ENCODE measurements around the gene DDN. TPM values are rescaled to one million over a fixed set of nuclear protein-coding genes. Genes with fewer than 3 reads are reported as not detected.

DDN gene
- total RNA-seq, 1 donor from 2014 or later, result 0.12 TPM

DNA sequence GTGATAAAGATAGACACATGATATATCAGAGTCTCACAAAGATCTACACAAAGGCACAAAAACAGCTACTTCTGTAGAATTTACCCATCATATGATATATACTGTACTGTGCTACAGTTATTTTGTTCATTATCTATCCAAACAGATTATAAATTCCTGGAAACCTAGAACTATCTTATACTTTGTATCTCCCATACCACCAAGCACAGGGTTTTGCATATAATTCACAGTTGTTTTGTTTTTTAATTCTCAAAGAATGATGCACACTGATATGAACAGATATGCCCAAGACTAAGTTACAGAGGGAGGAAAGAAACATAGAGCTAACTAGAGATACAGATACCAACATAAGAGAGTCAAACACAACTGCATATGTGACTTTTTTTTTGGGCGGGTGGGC, 16.0 kb upstream of the DDN start:
- no peak for DNase-seq (ENCODE audit: extremely low read depth, low read depth, low spot score)

GRCh38 chr12:49014547-49014946, 15.4 kb upstream of the DDN start:
- DNase-seq (ENCODE audit: extremely low read depth, low read depth, low spot score), result no peak

GRCh38 chr12:49013428-49013827, 14.3 kb upstream of the DDN start:
- DNase-seq (ENCODE audit: extremely low read depth, low read depth, low spot score), result no peak

DNA sequence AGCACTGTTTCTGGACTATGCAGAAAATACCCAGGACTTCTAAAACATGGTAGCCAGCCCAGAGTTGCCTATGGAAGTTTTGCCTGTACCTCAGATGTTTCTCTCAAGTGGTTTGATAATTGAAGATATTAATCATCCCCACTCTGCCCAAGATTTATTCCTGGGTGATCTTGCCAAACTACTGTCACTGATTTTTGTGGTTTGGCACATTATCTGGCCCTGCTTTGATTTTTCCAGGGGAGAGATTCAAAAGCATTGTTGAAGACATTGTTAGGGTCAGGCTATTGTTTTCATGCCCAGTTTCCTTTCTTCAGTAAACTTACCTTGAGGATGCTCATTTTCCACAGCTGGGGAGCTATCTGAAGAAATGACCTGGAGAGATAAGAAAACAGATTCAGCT, 13.6 kb upstream of the DDN start:
- DNase-seq (ENCODE audit: extremely low read depth, low read depth, low spot score), result no peak

- DNase-seq (ENCODE audit: extremely low read depth, low read depth, low spot score), result no peak
Observed at GRCh38 chr12:49010092-49010668, 11.0 kb upstream of the DDN start.

DNA sequence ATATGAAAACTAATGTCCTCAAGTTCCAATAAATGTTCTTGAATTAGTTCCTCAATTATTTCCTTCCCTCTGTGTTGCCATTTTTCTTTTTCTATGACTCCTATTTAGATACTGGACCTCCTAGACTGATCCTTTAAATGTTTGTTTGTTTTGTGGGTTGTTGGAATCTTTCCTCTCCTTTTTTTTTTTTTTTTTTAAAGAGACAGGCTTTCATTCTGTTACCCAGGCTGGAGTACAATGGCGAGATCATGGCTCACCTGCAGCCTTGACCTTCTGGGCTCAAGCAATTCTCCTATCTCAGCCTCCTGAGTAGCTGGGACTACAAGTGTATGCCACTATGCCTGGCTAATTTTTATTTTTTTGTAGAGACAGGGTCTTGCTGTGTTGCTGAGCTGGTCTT, 9.8 kb upstream of the DDN start:
- no peak for DNase-seq (ENCODE audit: extremely low read depth, low read depth, low spot score)

- DNase-seq (ENCODE audit: extremely low read depth, low read depth, low spot score), result no peak
Observed at GRCh38 chr12:49000346-49000745, 1.2 kb upstream of the DDN start.

- no peak for DNase-seq (ENCODE audit: extremely low read depth, low read depth, low spot score)
Observed at GRCh38 chr12:48998497-48999353, 450 bp downstream of the DDN start.

DNA sequence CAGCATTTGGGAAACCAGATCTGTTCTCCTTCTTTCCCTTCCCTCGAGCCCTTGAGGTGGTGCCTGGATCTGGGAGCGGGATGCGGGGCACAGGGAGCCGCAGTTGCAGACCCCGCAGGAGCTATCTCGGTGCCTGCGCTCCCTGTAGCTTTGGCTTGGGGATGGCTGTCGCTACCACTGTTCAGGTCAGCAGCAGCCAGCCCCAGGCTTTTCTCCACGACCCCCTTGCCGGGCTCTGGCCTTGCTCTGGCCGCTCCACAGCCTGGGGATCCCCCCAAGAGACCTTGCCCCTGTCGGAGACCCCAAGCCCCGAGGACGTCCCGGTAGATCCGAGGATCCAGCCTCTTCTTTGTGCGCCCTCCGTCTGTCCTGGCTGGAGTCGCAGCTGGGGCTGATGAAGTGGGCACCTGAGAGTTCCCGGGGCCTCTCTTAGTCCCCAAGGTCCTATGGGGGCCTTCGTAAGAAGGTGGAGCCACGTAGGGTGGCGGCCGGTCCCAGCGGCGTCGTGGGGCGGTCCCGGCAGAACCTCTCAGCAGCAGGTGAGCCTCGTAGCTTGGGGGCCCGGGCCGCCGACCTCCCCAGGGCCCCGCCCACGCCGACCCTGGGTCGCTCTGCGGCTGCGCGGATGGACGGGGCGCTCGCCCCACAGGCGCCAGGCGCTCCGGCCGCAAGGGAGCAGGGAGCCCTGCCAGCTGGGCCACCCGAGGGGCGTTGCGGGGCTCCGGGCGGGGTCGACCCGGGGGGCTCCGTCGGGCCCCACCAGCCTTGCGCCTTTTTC, 1.3 kb downstream of the DDN start:
- no peak for DNase-seq (ENCODE audit: extremely low read depth, low read depth, low spot score)

DNA sequence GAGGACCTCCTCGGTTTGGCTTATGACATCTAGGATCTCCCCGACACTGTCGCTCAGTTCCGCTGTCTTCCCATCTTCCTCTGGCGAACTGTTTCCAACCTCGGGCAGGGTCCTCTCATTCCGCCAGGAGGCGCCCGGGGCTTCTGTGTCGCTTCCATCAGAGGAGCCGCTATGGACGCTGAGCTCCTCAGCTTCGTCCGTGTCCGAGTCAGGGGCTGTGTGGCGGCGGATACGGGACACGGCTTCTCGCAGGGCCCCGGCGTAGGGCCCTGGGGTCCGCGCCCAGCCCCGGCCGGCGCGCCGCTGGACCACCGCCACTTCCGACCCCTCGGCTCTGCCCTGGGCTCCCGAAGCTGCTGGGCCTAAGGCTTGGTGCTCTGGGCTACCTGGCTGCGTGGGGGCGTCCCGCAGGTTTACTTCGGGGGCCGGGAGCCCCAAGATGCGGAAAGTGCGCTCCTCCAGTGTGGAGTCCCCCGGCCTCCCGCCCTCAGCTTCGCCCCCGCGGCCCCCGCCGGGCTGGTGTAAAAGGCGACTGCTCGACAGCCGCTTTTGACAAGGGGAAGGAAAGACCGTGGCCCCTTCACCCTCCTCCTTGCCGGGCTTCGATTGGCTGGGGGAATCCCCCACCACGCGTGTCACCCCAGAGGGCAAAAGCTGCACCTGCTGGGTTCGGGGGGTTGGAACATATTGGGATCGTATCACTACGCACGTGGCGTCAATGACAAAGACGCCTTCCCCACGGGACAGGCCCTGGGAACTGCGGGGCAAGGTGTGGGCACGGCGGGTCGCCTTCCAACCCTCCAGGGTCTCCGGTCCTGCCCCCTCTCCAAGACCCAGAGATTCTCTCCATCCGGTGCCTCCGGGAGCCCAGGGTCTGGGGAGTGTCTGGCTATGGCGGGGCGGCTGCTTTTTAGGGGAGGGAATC, 2.1 kb downstream of the DDN start:
- no peak for DNase-seq (ENCODE audit: extremely low read depth, low read depth, low spot score)

GRCh38 chr12:48995086-48995879, 3.9 kb downstream of the DDN start:
- DNase-seq (ENCODE audit: extremely low read depth, low read depth, low spot score), result no peak

GRCh38 chr12:48994224-48995085, 4.7 kb downstream of the DDN start:
- DNase-seq (ENCODE audit: extremely low read depth, low read depth, low spot score), result no peak

DNA sequence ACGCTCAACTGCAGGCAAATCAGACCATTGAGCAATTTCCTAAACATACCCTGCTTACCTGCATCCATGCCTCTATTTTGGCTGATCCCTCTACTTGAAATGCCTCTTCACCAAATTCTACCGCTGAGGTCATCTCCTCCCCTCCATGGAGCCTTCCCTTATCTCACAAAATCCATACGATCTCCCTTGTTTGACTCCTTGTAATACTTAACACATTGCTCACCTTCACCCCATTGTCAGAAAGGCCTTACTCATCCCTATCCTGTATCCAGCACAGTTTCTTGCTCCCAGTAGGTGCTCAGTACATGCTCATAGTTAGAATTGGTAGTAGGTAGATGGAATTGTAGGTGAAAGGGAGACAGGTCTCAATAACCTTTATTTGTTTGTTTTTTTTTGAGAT, 5.4 kb downstream of the DDN start:
- no peak for DNase-seq (ENCODE audit: extremely low read depth, low read depth, low spot score)

DNA sequence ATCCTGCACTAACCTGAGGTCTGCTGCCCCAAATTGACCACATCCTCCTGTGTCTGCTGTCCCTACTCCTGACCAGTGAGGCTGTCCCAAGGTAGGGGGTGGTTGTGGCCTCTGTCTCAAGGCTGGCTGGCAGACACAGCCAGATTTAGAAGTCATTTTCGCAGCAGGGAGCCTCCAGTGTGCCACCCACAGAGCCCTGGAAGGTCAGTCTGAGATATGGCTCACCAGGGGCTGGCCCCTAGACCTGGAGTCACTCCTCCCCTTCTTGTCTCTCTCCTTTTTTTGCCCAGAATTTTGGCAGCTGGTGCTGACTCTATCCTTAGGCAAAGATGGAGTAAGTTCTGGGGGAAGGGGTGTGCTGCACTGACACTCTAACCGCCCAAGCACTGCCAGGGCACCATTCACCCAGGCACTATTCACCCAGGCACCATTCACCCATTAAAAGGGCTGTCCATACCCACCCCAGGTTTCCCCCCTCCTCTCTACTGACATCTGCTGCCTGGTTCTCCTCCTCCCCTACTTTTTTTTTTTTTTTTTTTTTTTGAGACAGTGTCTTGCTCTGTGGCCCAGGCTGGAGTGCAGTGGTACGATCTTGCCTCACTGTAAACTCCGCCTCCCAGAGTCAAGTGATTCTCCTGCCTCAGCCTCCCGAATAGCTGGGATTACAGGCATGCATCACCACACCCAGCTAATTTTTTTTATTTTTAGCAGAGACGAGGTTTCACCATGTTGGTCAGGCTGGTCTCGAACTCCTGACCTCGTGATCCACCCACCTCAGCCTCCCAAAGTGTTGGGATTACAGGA, 7.7 kb downstream of the DDN start:
- DNase-seq (ENCODE audit: extremely low read depth, low read depth, low spot score), result no peak

- DNase-seq (ENCODE audit: extremely low read depth, low read depth, low spot score), result no peak
Observed at GRCh38 chr12:48990552-48990951, 8.6 kb downstream of the DDN start.

GRCh38 chr12:48988030-48988649, 11.0 kb downstream of the DDN start:
- peak; percentile 14 for DNase-seq (ENCODE audit: extremely low read depth, low read depth, low spot score)

- no peak for DNase-seq (ENCODE audit: extremely low read depth, low read depth, low spot score)
Observed at GRCh38 chr12:48986720-48987291, 12.4 kb downstream of the DDN start.

Measured in glomerular endothelial cell (primary cell).